ENCODE data around the gene PIAS2.

PIAS2 gene

DNA sequence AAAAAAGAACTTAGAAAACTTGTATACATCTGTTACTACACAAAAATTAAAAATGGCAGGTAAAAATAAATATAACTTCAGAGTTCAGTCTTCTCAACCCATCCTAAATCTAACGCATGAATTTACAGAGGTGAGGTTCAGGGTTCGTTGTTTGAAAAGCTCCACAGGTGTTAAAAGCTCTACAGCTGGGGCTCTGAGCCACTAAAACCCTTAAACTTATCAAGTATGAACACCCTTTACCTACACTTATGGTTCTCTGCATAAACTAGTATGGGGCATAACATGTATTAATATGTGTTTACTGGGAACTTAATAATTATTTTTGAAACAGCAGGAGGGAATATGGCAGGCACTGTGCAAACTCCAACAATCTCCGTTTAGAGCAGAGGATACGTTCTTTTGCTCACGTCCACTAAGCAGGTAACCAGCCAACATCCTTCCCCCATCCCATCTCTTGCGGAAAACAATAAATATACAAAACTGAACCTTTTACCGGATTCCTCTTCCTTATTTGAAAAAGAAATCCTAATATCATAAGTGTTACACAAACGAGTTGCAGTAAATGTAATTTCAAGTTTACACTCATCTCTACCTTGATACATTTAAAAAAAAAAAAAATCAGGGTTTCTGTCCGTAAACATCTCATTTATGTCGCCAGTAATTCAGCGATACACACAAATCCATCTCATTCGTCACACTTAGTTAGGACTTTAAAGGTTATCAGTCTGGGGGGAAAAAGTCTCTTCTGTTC is 1.3 kb downstream of the PIAS2 start:
- TF ChIP-seq NFIC (IDR thresholded peaks at IDR 0.05) = no peak
- no peak for TF ChIP-seq RAD21 (IDR thresholded peaks at IDR 0.05; ENCODE audit: low read depth)
- no peak for TF ChIP-seq YY1 (IDR thresholded peaks at IDR 0.05; ENCODE audit: low read depth)
- no peak for TF ChIP-seq EP300 (IDR thresholded peaks at IDR 0.05; ENCODE audit: borderline replicate concordance)
- TF ChIP-seq CEBPB (IDR thresholded peaks at IDR 0.05) = no peak
- no peak for TF ChIP-seq TAF1 (IDR thresholded peaks at IDR 0.05; ENCODE audit: low read depth)
- TF ChIP-seq, protein P1, sequence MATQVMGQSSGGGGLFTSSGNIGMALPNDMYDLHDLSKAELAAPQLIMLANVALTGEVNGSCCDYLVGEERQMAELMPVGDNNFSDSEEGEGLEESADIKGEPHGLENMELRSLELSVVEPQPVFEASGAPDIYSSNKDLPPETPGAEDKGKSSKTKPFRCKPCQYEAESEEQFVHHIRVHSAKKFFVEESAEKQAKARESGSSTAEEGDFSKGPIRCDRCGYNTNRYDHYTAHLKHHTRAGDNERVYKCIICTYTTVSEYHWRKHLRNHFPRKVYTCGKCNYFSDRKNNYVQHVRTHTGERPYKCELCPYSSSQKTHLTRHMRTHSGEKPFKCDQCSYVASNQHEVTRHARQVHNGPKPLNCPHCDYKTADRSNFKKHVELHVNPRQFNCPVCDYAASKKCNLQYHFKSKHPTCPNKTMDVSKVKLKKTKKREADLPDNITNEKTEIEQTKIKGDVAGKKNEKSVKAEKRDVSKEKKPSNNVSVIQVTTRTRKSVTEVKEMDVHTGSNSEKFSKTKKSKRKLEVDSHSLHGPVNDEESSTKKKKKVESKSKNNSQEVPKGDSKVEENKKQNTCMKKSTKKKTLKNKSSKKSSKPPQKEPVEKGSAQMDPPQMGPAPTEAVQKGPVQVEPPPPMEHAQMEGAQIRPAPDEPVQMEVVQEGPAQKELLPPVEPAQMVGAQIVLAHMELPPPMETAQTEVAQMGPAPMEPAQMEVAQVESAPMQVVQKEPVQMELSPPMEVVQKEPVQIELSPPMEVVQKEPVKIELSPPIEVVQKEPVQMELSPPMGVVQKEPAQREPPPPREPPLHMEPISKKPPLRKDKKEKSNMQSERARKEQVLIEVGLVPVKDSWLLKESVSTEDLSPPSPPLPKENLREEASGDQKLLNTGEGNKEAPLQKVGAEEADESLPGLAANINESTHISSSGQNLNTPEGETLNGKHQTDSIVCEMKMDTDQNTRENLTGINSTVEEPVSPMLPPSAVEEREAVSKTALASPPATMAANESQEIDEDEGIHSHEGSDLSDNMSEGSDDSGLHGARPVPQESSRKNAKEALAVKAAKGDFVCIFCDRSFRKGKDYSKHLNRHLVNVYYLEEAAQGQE (IDR thresholded peaks at IDR 0.05; ENCODE audit: low read depth) = no peak
- no peak for TF ChIP-seq FOXM1 (IDR thresholded peaks at IDR 0.05; ENCODE audit: borderline replicate concordance, low read depth)
- no peak for TF ChIP-seq TEAD4 (IDR thresholded peaks at IDR 0.05)
- TF ChIP-seq, protein P2, sequence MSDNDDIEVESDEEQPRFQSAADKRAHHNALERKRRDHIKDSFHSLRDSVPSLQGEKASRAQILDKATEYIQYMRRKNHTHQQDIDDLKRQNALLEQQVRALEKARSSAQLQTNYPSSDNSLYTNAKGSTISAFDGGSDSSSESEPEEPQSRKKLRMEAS (IDR thresholded peaks at IDR 0.05) = no peak
- no peak for TF ChIP-seq ZBTB7A (IDR thresholded peaks at IDR 0.05; ENCODE audit: low read depth)
- no peak for TF ChIP-seq EGR1 (IDR thresholded peaks at IDR 0.05)
- TF ChIP-seq, protein P3, sequence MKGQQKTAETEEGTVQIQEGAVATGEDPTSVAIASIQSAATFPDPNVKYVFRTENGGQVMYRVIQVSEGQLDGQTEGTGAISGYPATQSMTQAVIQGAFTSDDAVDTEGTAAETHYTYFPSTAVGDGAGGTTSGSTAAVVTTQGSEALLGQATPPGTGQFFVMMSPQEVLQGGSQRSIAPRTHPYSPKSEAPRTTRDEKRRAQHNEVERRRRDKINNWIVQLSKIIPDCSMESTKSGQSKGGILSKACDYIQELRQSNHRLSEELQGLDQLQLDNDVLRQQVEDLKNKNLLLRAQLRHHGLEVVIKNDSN (IDR thresholded peaks at IDR 0.05) = no peak
- TF ChIP-seq CREB1 (IDR thresholded peaks at IDR 0.05; ENCODE audit: low read depth) = no peak
- TF ChIP-seq TCF12 (IDR thresholded peaks at IDR 0.05; ENCODE audit: low read depth) = no peak

DNA sequence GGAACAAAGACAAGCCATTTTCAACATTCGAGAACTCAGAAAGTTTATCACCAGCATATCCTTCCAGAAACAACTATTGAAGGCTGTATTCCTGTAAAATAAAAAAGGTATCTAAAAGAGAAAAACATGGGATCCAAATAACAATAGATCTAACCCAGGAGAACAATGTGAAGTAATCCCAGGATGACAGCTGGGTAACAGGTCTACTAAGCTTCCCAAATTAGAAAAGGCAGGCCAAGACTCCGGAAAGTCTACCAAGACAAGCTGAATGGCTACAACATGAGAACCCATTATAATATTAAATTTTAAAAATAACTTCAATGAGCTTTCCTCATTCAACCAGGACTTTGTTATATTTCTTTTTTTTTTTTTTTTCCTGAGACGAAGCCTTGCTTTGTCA is 6.5 kb downstream of the PIAS2 start:
- no peak for TF ChIP-seq TEAD4 (IDR thresholded peaks at IDR 0.05)
- TF ChIP-seq YY1 (IDR thresholded peaks at IDR 0.05; ENCODE audit: low read depth) = no peak
- no peak for TF ChIP-seq ZBTB7A (IDR thresholded peaks at IDR 0.05; ENCODE audit: low read depth)
- TF ChIP-seq, protein P3 (IDR thresholded peaks at IDR 0.05) = no peak
- no peak for TF ChIP-seq EGR1 (IDR thresholded peaks at IDR 0.05)
- no peak for TF ChIP-seq NFIC (IDR thresholded peaks at IDR 0.05)

DNA sequence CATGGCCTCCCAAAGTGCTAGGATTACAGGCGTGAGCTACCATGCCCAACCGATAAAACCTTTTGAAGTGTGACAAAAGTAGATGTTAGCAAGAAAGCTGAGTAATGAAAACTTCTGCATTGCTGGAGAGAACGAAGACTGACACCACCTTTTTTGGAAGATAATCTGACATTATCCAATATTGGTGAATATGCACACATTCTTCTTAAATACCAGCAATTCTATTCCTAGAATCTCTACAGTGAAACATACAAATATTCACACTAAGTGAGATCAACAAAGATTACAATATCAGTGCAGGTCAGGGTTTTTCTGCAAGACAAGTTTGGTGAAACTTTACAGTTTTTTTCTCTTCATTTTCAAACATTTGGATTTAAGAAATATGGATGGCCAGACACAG is 7.8 kb downstream of the PIAS2 start:
- TF ChIP-seq TCF12 (IDR thresholded peaks at IDR 0.05; ENCODE audit: low read depth) (no peak), NFIC (IDR thresholded peaks at IDR 0.05) (no peak), RAD21 (IDR thresholded peaks at IDR 0.05; ENCODE audit: low read depth) (no peak), EGR1 (IDR thresholded peaks at IDR 0.05) (no peak), CREB1 (IDR thresholded peaks at IDR 0.05; ENCODE audit: low read depth) (no peak), TEAD4 (IDR thresholded peaks at IDR 0.05) (no peak)

DNA sequence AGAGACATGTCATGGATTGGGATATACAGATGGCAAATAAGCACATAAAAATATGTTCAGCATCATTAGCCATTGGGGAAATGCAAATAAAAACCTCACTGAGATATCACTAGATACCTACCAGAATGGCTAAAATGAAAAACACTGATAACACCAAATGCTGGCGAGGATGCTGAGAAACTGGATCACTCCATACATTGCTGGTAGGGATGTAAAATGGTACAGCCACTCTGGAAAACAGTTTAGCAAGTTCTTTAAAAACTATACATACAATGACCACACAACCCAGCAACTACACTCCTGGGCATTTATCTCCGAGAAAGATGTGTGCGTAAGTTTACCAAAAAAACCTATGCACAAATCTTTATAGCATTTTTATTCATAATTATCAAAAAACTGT is 13.9 kb downstream of the PIAS2 start:
- no peak for TF ChIP-seq TCF12 (IDR thresholded peaks at IDR 0.05; ENCODE audit: low read depth)
- TF ChIP-seq CEBPB (IDR thresholded peaks at IDR 0.05) = no peak
- TF ChIP-seq EP300 (IDR thresholded peaks at IDR 0.05; ENCODE audit: borderline replicate concordance) = no peak
- TF ChIP-seq YY1 (IDR thresholded peaks at IDR 0.05; ENCODE audit: low read depth) = no peak
- no peak for TF ChIP-seq EGR1 (IDR thresholded peaks at IDR 0.05)
- no peak for TF ChIP-seq ZBTB7A (IDR thresholded peaks at IDR 0.05; ENCODE audit: low read depth)
- TF ChIP-seq NFIC (IDR thresholded peaks at IDR 0.05) = no peak
- TF ChIP-seq, protein P2 (IDR thresholded peaks at IDR 0.05) = no peak
- TF ChIP-seq RAD21 (IDR thresholded peaks at IDR 0.05; ENCODE audit: low read depth) = no peak
- no peak for TF ChIP-seq TAF1 (IDR thresholded peaks at IDR 0.05; ENCODE audit: low read depth)
- TF ChIP-seq CREB1 (IDR thresholded peaks at IDR 0.05; ENCODE audit: low read depth) = no peak
- no peak for TF ChIP-seq TEAD4 (IDR thresholded peaks at IDR 0.05)

DNA sequence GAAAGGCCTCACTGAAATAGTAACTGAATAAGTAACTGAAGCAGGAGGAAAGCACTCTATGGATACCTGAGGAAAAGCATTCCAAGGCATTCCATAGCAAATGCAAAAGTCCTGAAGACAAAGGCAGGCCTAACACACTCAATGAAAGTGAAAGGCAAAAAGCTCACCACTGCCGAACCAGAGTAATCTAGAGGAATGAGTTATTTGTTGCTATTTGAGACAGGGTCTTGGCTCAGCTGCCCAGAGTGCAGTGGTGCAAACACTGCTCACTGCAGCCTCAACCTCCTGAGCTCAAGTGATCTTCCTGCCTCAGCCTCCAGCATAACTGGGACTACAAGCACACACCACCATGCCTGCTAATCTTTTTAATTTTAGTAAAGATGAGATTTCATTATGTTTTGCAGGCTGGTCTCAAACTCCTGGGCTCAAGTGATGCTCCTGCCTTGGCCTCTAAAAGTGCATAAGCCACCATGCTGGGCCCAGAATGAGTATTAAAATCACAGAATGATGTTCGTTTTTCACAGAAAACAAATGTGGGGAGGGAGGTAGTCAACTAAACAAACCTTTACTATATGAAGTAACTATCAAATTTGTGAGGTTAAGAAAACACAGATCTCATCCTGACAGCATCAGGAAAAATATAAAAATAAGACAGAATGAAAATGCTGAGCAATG is 17.9 kb downstream of the PIAS2 start:
- TF ChIP-seq RAD21 (IDR thresholded peaks at IDR 0.05; ENCODE audit: low read depth) (no peak), TEAD4 (IDR thresholded peaks at IDR 0.05) (no peak), EP300 (IDR thresholded peaks at IDR 0.05; ENCODE audit: borderline replicate concordance) (no peak), TAF1 (IDR thresholded peaks at IDR 0.05; ENCODE audit: low read depth) (no peak), FOXM1 (IDR thresholded peaks at IDR 0.05; ENCODE audit: borderline replicate concordance, low read depth) (no peak), YY1 (IDR thresholded peaks at IDR 0.05; ENCODE audit: low read depth) (no peak), NFIC (IDR thresholded peaks at IDR 0.05) (no peak), EGR1 (IDR thresholded peaks at IDR 0.05) (no peak), ZBTB7A (IDR thresholded peaks at IDR 0.05; ENCODE audit: low read depth) (no peak), CEBPB (IDR thresholded peaks at IDR 0.05) (no peak), TCF12 (IDR thresholded peaks at IDR 0.05; ENCODE audit: low read depth) (no peak), CREB1 (IDR thresholded peaks at IDR 0.05; ENCODE audit: low read depth) (no peak)
- TF ChIP-seq, protein P3 (IDR thresholded peaks at IDR 0.05) = no peak
- TF ChIP-seq, protein P2 (IDR thresholded peaks at IDR 0.05) = no peak
- TF ChIP-seq, protein P1 (IDR thresholded peaks at IDR 0.05; ENCODE audit: low read depth) = no peak

Data from Ishikawa (cell line).